SK-N-SH treated with all-trans-retinoic acid at 6 μM for 48 hours (cell line): Measurements from ENCODE around the gene ARPC1A.

Source experiments
- ATAC-seq: fragments of 200-7000 bp; cut with Tn5 transposase; 3 replicates; pipeline ENCODE4 v1.9.1; 2020; ENCODE audit warnings: mild to moderate bottlenecking, moderate library complexity
- ARNTL ChIP-seq: fragments of 450-650 bp; formaldehyde crosslinking; IDR thresholded peaks from 2 replicates; pipeline ENCODE4 v1.5.0; 2020; ENCODE audit warnings: low read depth, mild to moderate bottlenecking, moderate library complexity, borderline replicate concordance
- BACH2 ChIP-seq: fragments of 250-450 bp; sonication (Bioruptor Pico); IDR thresholded peaks from 2 replicates; pipeline ENCODE4 v1.9.0; 2021; ENCODE audit warnings: mild to moderate bottlenecking, borderline replicate concordance
- CREB5 ChIP-seq: fragments of 250-450 bp; sonication (Bioruptor Pico); IDR thresholded peaks from 2 replicates; pipeline ENCODE4 v1.5.1; 2020; ENCODE audit warnings: low read depth, mild to moderate bottlenecking, moderate library complexity
- ESRRG ChIP-seq: fragments of 250-450 bp; sonication (Bioruptor Pico); IDR thresholded peaks from 2 replicates; pipeline ENCODE4 v1.6.1; 2021; ENCODE audit warnings: mild to moderate bottlenecking
- GLIS3 ChIP-seq: fragments of 250-450 bp; sonication (Bioruptor Pico); IDR thresholded peaks from 2 replicates; pipeline ENCODE4 v1.5.0; 2020; ENCODE audit warnings: mild to moderate bottlenecking, moderate library complexity
- ISL1 ChIP-seq: fragments of 250-450 bp; sonication (Bioruptor Pico); IDR thresholded peaks from 2 replicates; pipeline ENCODE4 v2.1.2; 2022; ENCODE audit warnings: mild to moderate bottlenecking, moderate library complexity
- OSR1 ChIP-seq: fragments of 250-450 bp; sonication (Bioruptor Pico); IDR thresholded peaks from 2 replicates; pipeline ENCODE4 v1.8.0; 2022; ENCODE audit warnings: moderate library complexity, mild to moderate bottlenecking, inconsistent platforms
- POU6F1 ChIP-seq: fragments of 250-450 bp; sonication (Bioruptor Pico); IDR thresholded peaks from 2 replicates; pipeline ENCODE4 v1.8.0; 2021; ENCODE audit warnings: low read depth, mild to moderate bottlenecking, moderate library complexity, borderline replicate concordance
- PPARA ChIP-seq: fragments of 250-450 bp; sonication (Bioruptor Pico); IDR thresholded peaks from 2 replicates; pipeline ENCODE4 v1.5.0; 2020; ENCODE audit warnings: mild to moderate bottlenecking, borderline replicate concordance
- RARB ChIP-seq: fragments of 250-450 bp; sonication (Bioruptor Pico); IDR thresholded peaks from 2 replicates; pipeline ENCODE4 v1.8.0; 2021; ENCODE audit warnings: mild to moderate bottlenecking, moderate library complexity
- SNAI2 ChIP-seq: fragments of 250-450 bp; sonication (Bioruptor Pico); IDR thresholded peaks from 2 replicates; pipeline ENCODE4 v1.5.0; 2020; ENCODE audit warnings: mild to moderate bottlenecking, moderate library complexity
- TCF4 ChIP-seq: fragments of 250-450 bp; sonication (Bioruptor Pico); IDR thresholded peaks from 2 replicates; pipeline ENCODE4 v1.8.0; 2021; ENCODE audit warnings: mild to moderate bottlenecking, moderate library complexity, borderline replicate concordance
- TOX ChIP-seq: fragments of 250-450 bp; sonication (Bioruptor Pico); IDR thresholded peaks from 2 replicates; pipeline ENCODE4 v1.8.0; 2021; ENCODE audit warnings: mild to moderate bottlenecking, moderate library complexity, borderline replicate concordance
- ZC3H10 ChIP-seq: fragments of 250-450 bp; sonication (Bioruptor Pico); IDR thresholded peaks from 2 replicates; pipeline ENCODE4 v1.5.1; 2021; ENCODE audit warnings: mild to moderate bottlenecking, moderate library complexity
- ZFP3 ChIP-seq: fragments of 250-450 bp; sonication (Bioruptor Pico); IDR thresholded peaks from 2 replicates; pipeline ENCODE4 v1.5.0; 2020; ENCODE audit warnings: mild to moderate bottlenecking, moderate library complexity
- ZFP30 ChIP-seq: fragments of 450-650 bp; formaldehyde crosslinking; IDR thresholded peaks from 2 replicates; pipeline ENCODE4 v1.5.0; 2022; ENCODE audit warnings: mild to moderate bottlenecking, moderate library complexity
- ZNF565 ChIP-seq: fragments of 450-650 bp; formaldehyde crosslinking; conservative IDR thresholded peaks from 2 replicates; pipeline ENCODE4 v1.5.0; 2020; ENCODE audit warnings: low read depth, mild to moderate bottlenecking, moderate library complexity
- ZNF70 ChIP-seq: fragments of 450-650 bp; formaldehyde crosslinking; IDR thresholded peaks from 2 replicates; pipeline ENCODE4 v1.5.0; 2020; ENCODE audit warnings: mild to moderate bottlenecking, moderate library complexity
- ZNF8 ChIP-seq: fragments of 450-650 bp; formaldehyde crosslinking; IDR thresholded peaks from 2 replicates; pipeline ENCODE4 v1.5.0; 2020; ENCODE audit warnings: mild to moderate bottlenecking, moderate library complexity
- TF ChIP-seq, protein P1 (sequence below): fragments of 250-450 bp; sonication (Bioruptor Pico); IDR thresholded peaks from 2 replicates; pipeline ENCODE4 v1.8.0; 2020; ENCODE audit warnings: mild to moderate bottlenecking, moderate library complexity, borderline replicate concordance
- TF ChIP-seq, protein P2 (sequence below): fragments of 250-450 bp; sonication (Bioruptor Pico); IDR thresholded peaks from 2 replicates; pipeline ENCODE4 v1.5.1; 2021; ENCODE audit warnings: mild to moderate bottlenecking, moderate library complexity

The ARPC1A gene

DNA sequence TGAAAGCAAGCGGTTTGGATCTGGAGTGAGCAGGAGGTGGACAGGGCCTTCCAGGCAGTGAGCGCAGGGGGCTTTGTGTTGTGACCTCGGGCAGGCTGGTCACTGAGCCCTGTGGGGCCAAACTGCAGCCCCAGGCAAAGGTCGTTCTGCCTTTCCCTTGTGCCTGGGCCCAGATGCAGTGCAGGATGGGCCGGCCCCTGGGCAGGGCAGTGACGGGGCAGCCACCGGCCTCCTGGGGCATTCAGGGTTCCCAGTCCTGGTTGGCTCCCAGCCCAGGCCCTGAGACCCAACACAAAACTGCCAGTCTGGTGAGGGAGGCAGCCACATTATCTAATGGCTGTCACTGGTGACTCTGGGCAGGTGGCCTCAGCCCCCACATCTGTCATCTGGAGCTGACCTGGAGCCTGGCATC lies 56.0 kb downstream of the ARPC1A start:
- ATAC-seq, result no peak; the same call in 2 of the 3 replicates
- no peak for TF ChIP-seq ZNF8
- TF ChIP-seq POU6F1 (CRISPR knock-in tag), result no peak
- no peak for TF ChIP-seq SNAI2 (CRISPR knock-in tag)
- TF ChIP-seq, protein P1, sequence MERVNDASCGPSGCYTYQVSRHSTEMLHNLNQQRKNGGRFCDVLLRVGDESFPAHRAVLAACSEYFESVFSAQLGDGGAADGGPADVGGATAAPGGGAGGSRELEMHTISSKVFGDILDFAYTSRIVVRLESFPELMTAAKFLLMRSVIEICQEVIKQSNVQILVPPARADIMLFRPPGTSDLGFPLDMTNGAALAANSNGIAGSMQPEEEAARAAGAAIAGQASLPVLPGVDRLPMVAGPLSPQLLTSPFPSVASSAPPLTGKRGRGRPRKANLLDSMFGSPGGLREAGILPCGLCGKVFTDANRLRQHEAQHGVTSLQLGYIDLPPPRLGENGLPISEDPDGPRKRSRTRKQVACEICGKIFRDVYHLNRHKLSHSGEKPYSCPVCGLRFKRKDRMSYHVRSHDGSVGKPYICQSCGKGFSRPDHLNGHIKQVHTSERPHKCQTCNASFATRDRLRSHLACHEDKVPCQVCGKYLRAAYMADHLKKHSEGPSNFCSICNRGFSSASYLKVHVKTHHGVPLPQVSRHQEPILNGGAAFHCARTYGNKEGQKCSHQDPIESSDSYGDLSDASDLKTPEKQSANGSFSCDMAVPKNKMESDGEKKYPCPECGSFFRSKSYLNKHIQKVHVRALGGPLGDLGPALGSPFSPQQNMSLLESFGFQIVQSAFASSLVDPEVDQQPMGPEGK (CRISPR knock-in tag), result no peak
- TF ChIP-seq, protein P2, sequence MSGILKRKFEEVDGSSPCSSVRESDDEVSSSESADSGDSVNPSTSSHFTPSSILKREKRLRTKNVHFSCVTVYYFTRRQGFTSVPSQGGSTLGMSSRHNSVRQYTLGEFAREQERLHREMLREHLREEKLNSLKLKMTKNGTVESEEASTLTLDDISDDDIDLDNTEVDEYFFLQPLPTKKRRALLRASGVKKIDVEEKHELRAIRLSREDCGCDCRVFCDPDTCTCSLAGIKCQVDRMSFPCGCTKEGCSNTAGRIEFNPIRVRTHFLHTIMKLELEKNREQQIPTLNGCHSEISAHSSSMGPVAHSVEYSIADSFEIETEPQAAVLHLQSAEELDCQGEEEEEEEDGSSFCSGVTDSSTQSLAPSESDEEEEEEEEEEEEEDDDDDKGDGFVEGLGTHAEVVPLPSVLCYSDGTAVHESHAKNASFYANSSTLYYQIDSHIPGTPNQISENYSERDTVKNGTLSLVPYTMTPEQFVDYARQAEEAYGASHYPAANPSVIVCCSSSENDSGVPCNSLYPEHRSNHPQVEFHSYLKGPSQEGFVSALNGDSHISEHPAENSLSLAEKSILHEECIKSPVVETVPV, result no peak
- TF ChIP-seq TOX (CRISPR knock-in tag), result no peak
- TF ChIP-seq ISL1 (CRISPR knock-in tag), result no peak
- no peak for TF ChIP-seq TCF4 (CRISPR knock-in tag)

- ATAC-seq, result no peak
- TF ChIP-seq ZNF70 (CRISPR knock-in tag), result no peak
- TF ChIP-seq PPARA (CRISPR knock-in tag), result no peak
- TF ChIP-seq TCF4 (CRISPR knock-in tag), result no peak
- no peak for TF ChIP-seq ZFP3
- no peak for TF ChIP-seq ZNF565 (CRISPR knock-in tag)
- no peak for TF ChIP-seq RARB
- no peak for TF ChIP-seq ISL1 (CRISPR knock-in tag)
- TF ChIP-seq GLIS3 (CRISPR knock-in tag), result no peak
- TF ChIP-seq ARNTL, result no peak
- no peak for TF ChIP-seq BACH2 (CRISPR knock-in tag)
- TF ChIP-seq ESRRG (CRISPR knock-in tag), result no peak
- TF ChIP-seq OSR1 (CRISPR knock-in tag), result no peak
- no peak for TF ChIP-seq ZNF8
- TF ChIP-seq ZC3H10, result no peak
- TF ChIP-seq POU6F1 (CRISPR knock-in tag), result no peak
- TF ChIP-seq, protein P1 (CRISPR knock-in tag), result no peak
- no peak for TF ChIP-seq ZFP30 (CRISPR knock-in tag)
- TF ChIP-seq, protein P2, result no peak
- no peak for TF ChIP-seq TOX (CRISPR knock-in tag)
- no peak for TF ChIP-seq CREB5 (CRISPR knock-in tag)
These were observed 57.5 kb downstream of the ARPC1A start for GRCh38 chr7:99383203-99383602.
